Activated CD8-positive, alpha-beta T cell treated with anti-CD3 and anti-CD28 coated beads, Interleukin-2, amount 10 ng/mL, durations not matched to agents 7 days and 5 days (primary cell): Measurements from ENCODE around the gene OR8H2. TPM values are rescaled to one million over a fixed set of nuclear protein-coding genes. Genes with fewer than 3 reads are reported as not detected.

ENCODE experiments used
- total RNA-seq, 2 experiments: library from RNA; stranded (reverse); gene quantifications; one replicate each; pipeline ENCODE4 v1.2.3, GENCODE V29; 2021

Gene OR8H2
- total RNA-seq, 2 experiments from 2014 or later, result not detected

Other genes with a start within 250 kb of the OR8H2 start
- not detected for gene TRIM51, start 220.4 kb upstream of the OR8H2 start, total RNA-seq
- not detected for gene OR5W2, start 189.1 kb upstream of the OR8H2 start, total RNA-seq
- gene OR5I1, start 167.3 kb upstream of the OR8H2 start, total RNA-seq, result not detected
- gene OR10AG1, start 133.7 kb upstream of the OR8H2 start, total RNA-seq, result not detected
- not detected for gene OR5F1, start 109.1 kb upstream of the OR8H2 start, total RNA-seq
- gene OR5AS1, start 76.0 kb upstream of the OR8H2 start, total RNA-seq, result not detected
- gene OR8I2, start 10.4 kb upstream of the OR8H2 start, total RNA-seq, result not detected
- not detected for gene OR8H3, start 18.7 kb downstream of the OR8H2 start, total RNA-seq
- gene OR8J3, start 36.5 kb downstream of the OR8H2 start, total RNA-seq, result not detected
- gene OR8K5, start 56.6 kb downstream of the OR8H2 start, total RNA-seq, result not detected
- gene OR5J2, start 72.9 kb downstream of the OR8H2 start, total RNA-seq, result not detected
- gene OR5T2, start 130.6 kb downstream of the OR8H2 start, total RNA-seq, result not detected
- not detected for gene OR5T3, start 148.6 kb downstream of the OR8H2 start, total RNA-seq
- not detected for gene OR5T1, start 170.5 kb downstream of the OR8H2 start, total RNA-seq
- gene OR8H1, start 188.6 kb downstream of the OR8H2 start, total RNA-seq, result not detected
- not detected for gene OR8K3, start 211.5 kb downstream of the OR8H2 start, total RNA-seq
- gene OR8K1, start 242.4 kb downstream of the OR8H2 start, total RNA-seq, result not detected